Measurements from ENCODE around the gene ZNF627.
A peak's percentile ranks its signal among the peaks of the same experiment; 100 is the strongest.
"Not testable (repeated sequence)": the region's sequence is repeated elsewhere in the genome, so short reads cannot be mapped to it uniquely, and the experiment has no call there.

ZNF627 gene

GRCh38 chr19:11597202-11598102, at the start of gene ZNF627:
TSS of gene ZNF627 (plus strand) at chr19:11597483. CDS start at chr19:11597628, 145 bp downstream.
- DNase-seq, result peak; percentile 98 to 99

GRCh38 chr19:11547929-11548700, 49.2 kb upstream of the ZNF627 start:
- DNase-seq, result no peak

- no peak for DNase-seq
Observed at GRCh38 chr19:11549386-11549953, 47.8 kb upstream of the ZNF627 start.

- DNase-seq, result no peak
Observed at GRCh38 chr19:11550265-11550664, 47.0 kb upstream of the ZNF627 start.

- DNase-seq, result no peak
Observed at GRCh38 chr19:11551603-11552235, 45.6 kb upstream of the ZNF627 start.

- DNase-seq, result no peak
Observed at GRCh38 chr19:11552666-11553372, 44.5 kb upstream of the ZNF627 start.

GRCh38 chr19:11554160-11554559, 43.1 kb upstream of the ZNF627 start:
- no peak for DNase-seq

GRCh38 chr19:11555246-11555645, 42.0 kb upstream of the ZNF627 start:
- no peak for DNase-seq

- DNase-seq, result no peak
Observed at GRCh38 chr19:11556634-11557420, 40.5 kb upstream of the ZNF627 start.

GRCh38 chr19:11558881-11559828, 38.1 kb upstream of the ZNF627 start, which contains the start of gene ELOF1:
TSS of gene ELOF1 (minus strand) at chr19:11559230. CDS start at chr19:11554347, 4,883 bp downstream.
- DNase-seq, result peak; percentile 97 to 98

GRCh38 chr19:11560404-11561051, 36.8 kb upstream of the ZNF627 start:
- DNase-seq, result peak; percentile 77 to 83

- DNase-seq, result no peak
Observed at GRCh38 chr19:11563532-11563931, 33.8 kb upstream of the ZNF627 start.

- not testable (repeated sequence) for DNase-seq
Observed at GRCh38 chr19:11564082-11564807, 33.0 kb upstream of the ZNF627 start.

GRCh38 chr19:11565649-11565980, 31.7 kb upstream of the ZNF627 start:
- DNase-seq, result not testable (repeated sequence)

GRCh38 chr19:11566164-11566563, 31.1 kb upstream of the ZNF627 start:
- DNase-seq, result no peak

GRCh38 chr19:11570039-11570462, 27.2 kb upstream of the ZNF627 start:
- no peak for DNase-seq

- DNase-seq, result not testable (repeated sequence)
Observed at GRCh38 chr19:11573354-11573753, 23.9 kb upstream of the ZNF627 start.

GRCh38 chr19:11573763-11574162, 23.5 kb upstream of the ZNF627 start:
- not testable (repeated sequence) for DNase-seq

GRCh38 chr19:11574689-11575088, 22.6 kb upstream of the ZNF627 start:
- DNase-seq, result no peak
